Stimulated activated CD4-positive, alpha-beta T cell treated with anti-CD3 and anti-CD28 coated beads, Interleukin-2, amount 100 ng/mL, for 48 hours (primary cell): ENCODE data around the gene PPP2R2C.

Experiments used
- DNase-seq, 2 donors: peaks; one replicate each; pipeline ENCODE4 v3.0.0-alpha.2; 2020

The PPP2R2C gene

GRCh38 chr4:6446538-6447451, 25.6 kb downstream of the PPP2R2C start:
- no peak for DNase-seq

- no peak for DNase-seq
These were observed 26.3 kb downstream of the PPP2R2C start for GRCh38 chr4:6446130-6446482.

DNA sequence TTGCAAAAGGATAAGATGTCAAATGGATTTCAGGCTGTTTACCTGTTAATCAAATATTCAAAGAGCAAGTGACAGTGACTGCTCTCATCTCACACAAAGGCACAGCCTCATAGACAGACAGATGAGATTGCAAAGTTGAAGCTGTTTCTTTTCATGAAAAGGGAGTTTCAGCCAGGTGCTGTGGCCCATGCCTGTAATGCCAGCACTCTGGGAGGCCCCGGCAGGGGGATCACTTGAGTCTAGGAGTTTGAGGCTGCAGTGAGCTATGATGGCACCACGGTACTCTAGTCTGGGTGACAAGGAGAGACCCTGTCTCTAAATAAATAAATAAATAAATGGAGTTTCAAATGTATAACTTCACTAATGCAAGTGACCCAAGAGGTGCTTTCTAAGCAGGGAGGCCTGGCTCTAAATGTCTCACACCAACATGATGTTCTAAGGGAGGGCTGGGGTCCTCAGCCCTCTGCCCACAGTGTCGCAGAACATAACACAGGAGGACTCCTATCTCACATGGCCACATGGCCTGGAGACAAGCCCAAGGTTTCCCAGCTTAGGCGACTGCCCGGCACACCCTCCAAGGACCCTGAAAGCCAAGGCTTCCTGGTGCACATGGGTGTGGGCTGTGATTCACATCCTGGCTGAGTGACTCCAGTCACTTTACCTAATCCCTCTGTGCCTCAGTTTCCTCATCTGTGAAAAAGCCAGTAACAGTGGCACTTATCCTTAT, 26.8 kb downstream of the PPP2R2C start:
- no peak for DNase-seq

GRCh38 chr4:6444582-6444981, 27.8 kb downstream of the PPP2R2C start:
- no peak for DNase-seq

DNA sequence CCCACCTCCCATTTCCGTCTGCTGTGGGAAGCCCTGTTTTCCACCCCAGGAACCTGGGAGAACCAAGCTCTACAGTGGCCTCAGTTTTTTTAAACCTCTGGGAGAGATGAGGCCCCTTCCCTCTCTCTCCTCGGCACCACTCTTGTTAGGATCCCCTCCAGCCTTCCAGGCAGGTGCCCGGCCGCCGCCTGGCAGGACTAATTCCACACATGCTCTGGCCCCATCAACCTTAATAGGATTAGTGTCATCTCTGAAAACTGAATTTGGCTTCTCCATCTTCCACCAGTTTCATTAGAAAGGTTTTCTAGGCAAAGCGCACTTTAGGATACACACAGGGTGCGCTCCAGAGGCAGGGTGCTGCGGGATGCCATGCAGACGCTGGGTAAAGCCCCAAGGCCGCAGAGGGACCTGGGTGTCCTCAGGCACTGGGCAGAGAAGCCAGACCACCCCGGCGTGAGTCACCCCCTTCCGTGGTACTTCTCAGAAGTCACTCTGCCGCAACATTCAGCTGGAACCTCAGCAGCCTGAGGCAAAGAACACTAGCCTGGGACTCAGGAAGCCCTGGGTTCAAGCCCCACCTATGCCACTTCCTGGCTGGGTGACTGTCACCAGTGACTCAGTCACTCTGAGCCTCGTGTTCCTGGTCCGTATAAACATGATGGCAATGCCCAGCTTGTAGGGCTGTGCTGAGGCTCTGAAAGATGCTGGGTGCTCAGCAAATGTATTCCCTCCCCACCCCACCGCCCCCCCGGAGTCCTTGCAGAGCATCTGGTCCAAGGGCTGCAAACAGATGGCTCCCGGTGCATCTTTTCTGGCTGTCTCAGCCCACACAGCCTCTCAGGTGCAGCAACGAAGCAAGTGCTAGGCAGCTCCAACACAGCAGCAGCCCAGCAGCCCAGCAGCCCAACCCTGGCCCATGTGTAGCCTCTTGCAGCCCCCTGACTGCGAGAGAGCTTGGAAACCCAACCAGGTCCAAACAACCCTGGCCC, 29.1 kb downstream of the PPP2R2C start:
- DNase-seq, result no peak

DNA sequence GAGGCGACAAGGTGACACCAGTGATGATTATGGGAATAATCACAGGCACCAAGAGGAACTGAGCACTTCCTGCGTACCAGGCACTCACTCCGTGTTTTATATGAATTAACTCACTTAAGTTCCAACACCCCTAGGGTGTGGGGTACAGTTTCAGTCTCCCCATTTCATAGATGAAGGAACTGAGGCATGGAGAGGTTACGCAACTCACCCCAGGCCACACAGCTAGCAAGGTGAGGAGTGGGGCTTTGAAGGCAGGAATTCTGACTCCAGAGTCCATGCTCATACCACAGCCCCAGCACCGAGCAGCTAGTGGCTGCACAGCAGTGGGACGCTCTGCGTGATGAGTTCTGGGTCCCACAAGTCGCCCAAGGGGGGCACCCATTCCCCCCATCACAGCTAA, 29.9 kb downstream of the PPP2R2C start:
- DNase-seq, result no peak

DNA sequence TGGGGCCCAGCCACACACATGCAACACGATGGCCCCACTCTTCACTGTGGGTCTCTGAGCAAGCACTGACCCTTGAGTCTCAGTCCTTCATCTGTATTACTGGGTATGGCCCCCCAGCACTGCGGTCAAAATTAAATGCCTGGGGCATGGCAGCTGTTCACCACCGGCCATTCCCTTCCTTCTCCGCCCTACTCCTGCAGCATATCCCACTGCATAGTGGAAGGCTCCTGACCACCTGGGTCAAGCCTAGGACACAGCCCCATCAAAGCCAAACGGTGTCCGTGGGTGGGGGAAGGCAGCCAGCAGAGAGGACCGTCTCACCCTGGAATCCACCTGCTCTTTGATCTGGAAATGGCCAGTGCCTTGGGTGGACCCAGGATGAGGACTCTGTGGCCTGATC, 30.7 kb downstream of the PPP2R2C start:
- no peak for DNase-seq

GRCh38 chr4:6441202-6441582, 31.2 kb downstream of the PPP2R2C start:
- no peak for DNase-seq

DNA sequence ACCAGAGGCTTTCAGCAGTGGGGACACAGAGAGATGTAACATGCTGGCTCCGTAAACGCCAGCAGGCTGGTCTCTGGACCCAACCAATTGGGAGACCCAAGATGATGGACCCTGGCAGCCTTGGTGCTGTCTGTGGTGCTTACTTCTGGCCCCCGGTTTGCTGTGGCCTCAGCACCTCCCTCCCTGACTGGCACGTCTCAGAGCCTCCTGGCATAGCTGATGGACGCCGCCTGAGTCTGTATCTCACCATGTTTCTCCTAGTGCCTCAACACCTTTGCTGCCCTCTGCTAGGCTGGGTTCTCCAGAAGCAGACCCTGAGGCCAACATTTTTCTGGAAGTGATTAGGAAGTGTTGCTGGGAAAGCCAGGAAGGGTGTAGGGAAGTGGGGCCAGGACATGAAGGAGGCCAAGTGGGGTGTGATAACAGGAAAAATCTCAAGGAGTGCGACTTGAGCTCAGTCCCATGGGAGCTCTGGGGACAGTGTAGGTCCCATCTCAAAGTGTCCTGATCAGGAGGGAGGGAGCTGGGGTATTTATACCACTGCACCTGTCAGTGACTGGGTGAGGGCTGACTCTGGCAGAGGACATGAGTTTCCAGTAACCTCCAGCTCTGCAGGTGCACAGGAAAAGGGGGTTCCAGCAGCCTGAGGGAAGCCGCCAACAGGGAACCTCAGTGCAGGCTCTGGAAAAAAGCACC, 31.8 kb downstream of the PPP2R2C start:
- DNase-seq, result no peak

DNA sequence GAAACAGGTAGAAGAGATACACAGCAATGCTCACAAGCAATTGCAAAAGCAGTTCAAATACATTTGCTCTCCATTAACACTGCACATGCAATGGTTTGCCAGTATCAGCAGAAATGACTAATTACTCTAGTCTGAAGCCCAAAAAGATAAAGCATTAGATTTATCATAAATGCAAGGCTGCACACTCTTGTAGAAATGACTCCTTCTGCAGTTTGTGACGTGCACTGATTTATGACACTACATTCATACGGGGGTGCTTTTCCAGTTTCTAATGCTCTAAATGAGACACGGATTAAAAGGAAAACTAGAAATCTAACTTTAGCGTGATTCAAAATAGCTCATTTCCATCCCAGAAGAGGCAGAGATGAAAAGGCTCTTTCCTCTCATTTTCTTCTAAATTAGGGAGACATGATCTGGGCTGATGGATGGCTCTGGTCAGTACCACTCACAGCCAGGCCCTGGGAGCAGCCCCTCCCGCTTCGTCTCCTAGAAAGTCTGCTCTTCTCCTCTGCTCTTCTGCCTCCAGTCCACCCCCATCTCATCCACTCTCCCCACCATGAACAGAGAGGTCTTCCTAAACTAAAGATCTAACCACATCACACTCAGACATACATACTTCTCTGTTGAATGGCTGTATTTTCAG, 33.2 kb downstream of the PPP2R2C start:
- DNase-seq, result no peak

GRCh38 chr4:6437826-6438238, 34.6 kb downstream of the PPP2R2C start:
- DNase-seq, result no peak

DNA sequence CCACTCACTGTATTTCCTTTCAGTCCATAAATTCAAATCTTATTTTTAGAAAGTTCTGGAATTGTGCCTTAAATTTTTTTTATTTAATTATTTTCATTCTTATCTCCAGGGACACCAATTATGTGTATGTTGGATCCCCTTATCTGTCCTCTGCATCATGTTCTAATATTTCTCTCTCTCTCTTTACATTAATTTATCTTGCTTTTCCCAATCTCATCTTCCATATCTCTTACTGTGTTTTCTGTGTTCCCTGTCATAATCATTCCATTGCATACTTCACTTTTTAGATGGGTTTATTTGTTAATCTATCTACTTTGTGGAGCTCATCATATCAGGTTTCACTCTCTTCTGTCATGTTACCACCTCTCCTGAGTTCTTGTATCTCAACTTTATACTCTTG, 37.4 kb downstream of the PPP2R2C start:
- no peak for DNase-seq

- DNase-seq, result no peak
These were observed 41.5 kb downstream of the PPP2R2C start for GRCh38 chr4:6430927-6431326.

DNA sequence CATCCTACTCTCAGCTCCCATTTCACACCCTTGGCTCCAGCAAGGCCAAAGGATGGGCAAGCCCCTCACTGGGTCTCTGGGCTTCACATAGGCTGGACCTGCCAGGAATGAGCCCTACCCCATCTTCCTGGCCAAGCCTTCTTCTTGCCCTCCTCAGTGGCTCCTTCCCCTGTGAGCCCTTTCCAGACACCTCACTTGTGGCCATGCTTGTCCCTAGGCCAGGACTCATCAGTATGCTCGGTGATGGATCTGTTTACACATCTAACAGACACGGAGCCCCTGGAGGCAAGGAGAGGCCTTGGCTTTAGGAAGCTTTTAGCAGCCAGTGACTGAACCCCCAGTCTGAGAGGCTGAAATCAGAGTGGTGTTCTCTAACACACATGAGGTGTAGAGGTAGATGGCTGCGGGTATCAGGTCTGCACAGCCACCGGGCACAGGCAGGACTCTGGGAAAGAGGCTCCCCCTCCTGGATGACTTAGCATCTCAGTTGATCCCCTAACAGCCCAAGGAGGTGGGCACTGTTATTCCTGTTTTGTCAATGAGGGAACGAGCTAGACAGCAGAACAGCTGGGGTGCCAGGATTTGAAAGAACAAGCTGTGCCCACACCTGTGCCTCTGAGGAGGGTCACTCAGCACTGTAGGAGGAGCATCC, 44.8 kb downstream of the PPP2R2C start:
- no peak for DNase-seq

- no peak for DNase-seq
These were observed 45.6 kb downstream of the PPP2R2C start for GRCh38 chr4:6426571-6427438.

DNA sequence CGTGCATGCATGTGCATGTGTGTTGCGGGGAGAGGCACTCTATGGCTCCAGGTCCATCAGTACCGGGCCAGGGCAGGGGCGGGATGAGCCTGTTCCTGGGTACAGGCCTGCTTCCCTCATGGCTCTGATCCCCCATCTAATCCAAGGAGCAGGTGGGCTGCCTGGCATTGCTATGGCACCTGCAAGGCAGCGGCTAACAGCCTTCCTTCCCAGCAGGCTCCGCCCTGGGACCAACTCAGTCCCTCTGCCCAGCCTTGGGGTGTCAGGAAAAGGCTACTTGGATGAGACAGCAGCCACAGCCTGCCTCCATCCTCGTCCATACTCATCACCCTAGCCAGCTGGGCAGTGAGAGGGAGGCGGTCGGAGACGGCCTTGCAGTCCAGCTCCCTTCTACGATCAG, 46.5 kb downstream of the PPP2R2C start:
- no peak for DNase-seq

GRCh38 chr4:6425336-6425735, 47.1 kb downstream of the PPP2R2C start:
- no peak for DNase-seq

DNA sequence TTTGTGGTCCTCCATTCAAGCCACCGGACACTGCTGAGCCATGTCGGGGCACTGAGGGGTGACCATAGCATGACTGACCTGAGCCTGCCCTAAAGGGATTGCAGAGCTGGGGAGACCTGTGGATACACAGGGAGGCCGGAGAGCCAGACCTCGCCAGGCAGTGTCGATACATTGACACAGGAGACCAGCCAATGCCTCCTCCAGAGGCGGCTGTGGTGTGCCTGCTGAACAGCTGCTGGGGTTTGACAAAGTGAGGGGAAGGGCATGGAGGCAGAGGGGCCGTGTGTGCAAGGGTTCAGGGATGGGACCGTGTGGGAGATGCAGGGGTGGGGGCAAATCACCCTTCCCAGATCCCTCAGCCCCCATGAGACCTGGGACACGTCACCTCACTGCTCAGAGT, 48.0 kb downstream of the PPP2R2C start:
- no peak for DNase-seq

DNA sequence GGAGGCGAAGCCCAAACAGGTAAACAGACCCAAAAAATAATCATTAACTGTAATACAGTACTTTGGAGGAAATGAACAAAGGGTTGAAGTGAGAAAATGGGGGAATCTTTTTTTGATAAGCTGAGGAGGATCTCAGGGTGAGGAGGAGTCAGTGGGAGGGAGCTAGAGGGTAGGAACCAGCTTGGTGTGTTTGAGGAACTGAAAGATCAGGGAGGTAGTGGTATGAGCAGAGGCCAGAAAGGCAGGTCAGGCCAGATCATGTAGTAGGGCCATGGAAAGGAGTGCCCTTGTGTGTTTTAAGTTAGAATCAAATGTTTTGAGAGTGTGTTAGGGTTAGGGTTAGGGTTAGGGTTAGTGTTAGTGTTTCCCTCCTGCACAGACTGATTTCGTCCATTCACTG, 48.8 kb downstream of the PPP2R2C start:
- DNase-seq, result no peak

- no peak for DNase-seq
These were observed 49.5 kb downstream of the PPP2R2C start for GRCh38 chr4:6422866-6423265.
